ENCODE data around the gene SPARC.

GRCh38 chr5:151617383-151617840 is 69.3 kb downstream of the SPARC start:
- no peak for TF ChIP-seq CTCF (IDR thresholded peaks at IDR 0.05)
- no peak for TF ChIP-seq POLR2A (IDR thresholded peaks at IDR 0.05)

Measured in Peyer's patch (tissue), 4 donors.